GM12878 (cell line): ENCODE results near the gene INHBE. TPM values are rescaled to one million over a fixed set of nuclear protein-coding genes. Genes with fewer than 3 reads are reported as not detected.

Source experiments
- CEBPB ChIP-seq, 2 experiments: fragments of 150-350 bp in 1 of 2; IDR thresholded peaks; 2 replicates each; pipeline ENCODE4 v1.6.1; 2012 to 2014; ENCODE audit warnings: low read depth in 2 of 2, low read length in 2 of 2, borderline replicate concordance in 1 of 2, inconsistent platforms in 1 of 2
- ETV6 ChIP-seq, 2 experiments: fragments of 450-650 bp in 1 of 2; IDR thresholded peaks in 1 of 2; conservative IDR thresholded peaks in 1 of 2; 2 replicates each; pipeline ENCODE4 v1.6.1; 2014; ENCODE audit warnings: antibody characterized with exemption in 1 of 2, borderline replicate concordance in 1 of 2, low read depth in 1 of 2, mild to moderate bottlenecking in 1 of 2, moderate library complexity in 1 of 2
- FOXM1 ChIP-seq: IDR thresholded peaks from 2 replicates; pipeline ENCODE4 v1.6.1; 2012; ENCODE audit warnings: low read depth, mild to moderate bottlenecking, inconsistent platforms, low read length, moderate library complexity
- IKZF2 ChIP-seq, 2 experiments: fragments of 450-650 bp; IDR thresholded peaks; 2 replicates each; pipeline ENCODE4 v1.6.1; 2017; ENCODE audit warnings: mild to moderate bottlenecking in 2 of 2, moderate library complexity in 2 of 2
- MYC ChIP-seq: IDR thresholded peaks from 2 replicates; pipeline ENCODE4 v1.6.1; 2011; ENCODE audit warnings: mild to moderate bottlenecking, low read length, moderate library complexity, inconsistent platforms; ENCODE audit not compliant: insufficient read depth, insufficient replicate concordance, insufficient read length, severe bottlenecking
- NBN ChIP-seq: fragments of 450-650 bp; IDR thresholded peaks from 2 replicates; pipeline ENCODE4 v1.6.1; 2016
- PBX3 ChIP-seq: IDR thresholded peaks from 2 replicates; pipeline ENCODE4 v1.6.1; 2011; ENCODE audit warnings: mild to moderate bottlenecking, low read depth, low read length, moderate library complexity; ENCODE audit not compliant: insufficient replicate concordance
- RB1 ChIP-seq: fragments of 450-650 bp; formaldehyde crosslinking; IDR thresholded peaks from 2 replicates; pipeline ENCODE4 v1.6.1; 2017; ENCODE audit warnings: mild to moderate bottlenecking, borderline replicate concordance
- RELB ChIP-seq: fragments of 450-650 bp; IDR thresholded peaks from 2 replicates; pipeline ENCODE4 v1.6.1; 2017; ENCODE audit warnings: low read depth, mild to moderate bottlenecking, moderate library complexity
- SKIL ChIP-seq: fragments of 450-650 bp; IDR thresholded peaks from 2 replicates; pipeline ENCODE4 v1.6.1; 2017; ENCODE audit warnings: mild to moderate bottlenecking, low read depth, inconsistent platforms; ENCODE audit not compliant: poor library complexity, severe bottlenecking
- TARDBP ChIP-seq: IDR thresholded peaks from 2 replicates; pipeline ENCODE4 v1.6.1; 2016; ENCODE audit warnings: borderline replicate concordance
- TBL1XR1 ChIP-seq: IDR thresholded peaks from 2 replicates; pipeline ENCODE4 v1.6.1; 2012; ENCODE audit warnings: low read depth, low read length, improper control_type of control experiment
- ZNF592 ChIP-seq: fragments of 450-650 bp; IDR thresholded peaks from 2 replicates; pipeline ENCODE4 v1.6.1; 2017; ENCODE audit warnings: mild to moderate bottlenecking, moderate library complexity
- polyA plus RNA-seq, 11 experiments: library from polyadenylated mRNA; depleted of rRNA in 4 of 11; unstranded in 6 of 11; stranded (reverse) in 5 of 11; fragments of >200 nt; fragmentation: Nextera tagmentation in 4 of 11; fragmentation: Illumina TruSeq in 1 of 11; extraction: Ambion mirVana in 4 of 11; extraction: Trizol in 1 of 11; gene quantifications; 1 replicate in 1 of 11; 2 replicates in 10 of 11; pipeline versions ENCODE4 v1.2.1 to v1.2.3, GENCODE V29; 2011 to 2016; ENCODE audit warnings: inconsistent platforms in 2 of 11, missing spikeins in 2 of 11, low read depth in 1 of 11
- total RNA-seq, 4 experiments: library from RNA; depleted of rRNA in 3 of 4; stranded (reverse); fragments of >200 nt in 3 of 4; fragmentation: Illumina TruSeq in 1 of 4; extraction: Trizol in 1 of 4; gene quantifications; 2 replicates each; pipeline versions ENCODE4 v1.2.1 to v1.2.3, GENCODE V29; 2013 to 2021
- TF ChIP-seq, protein P1 (sequence below): IDR thresholded peaks from 2 replicates; pipeline ENCODE4 v1.6.1; 2011; ENCODE audit warnings: borderline replicate concordance, low read depth, mild to moderate bottlenecking, moderate library complexity, low read length; ENCODE audit not compliant: insufficient read depth, poor library complexity, severe bottlenecking
- TF ChIP-seq, protein P2 (sequence below): IDR thresholded peaks from 2 replicates; pipeline ENCODE4 v1.6.1; 2012; ENCODE audit warnings: low read depth, low read length, improper control_type of control experiment

The INHBE gene
- total and polyA plus RNA-seq, 10 of the 15 experiments (the other 5 are each of a cell fraction or from before 2014, with no cell fraction given) = 0.09 to 2.5 (median 0.37) TPM

DNA sequence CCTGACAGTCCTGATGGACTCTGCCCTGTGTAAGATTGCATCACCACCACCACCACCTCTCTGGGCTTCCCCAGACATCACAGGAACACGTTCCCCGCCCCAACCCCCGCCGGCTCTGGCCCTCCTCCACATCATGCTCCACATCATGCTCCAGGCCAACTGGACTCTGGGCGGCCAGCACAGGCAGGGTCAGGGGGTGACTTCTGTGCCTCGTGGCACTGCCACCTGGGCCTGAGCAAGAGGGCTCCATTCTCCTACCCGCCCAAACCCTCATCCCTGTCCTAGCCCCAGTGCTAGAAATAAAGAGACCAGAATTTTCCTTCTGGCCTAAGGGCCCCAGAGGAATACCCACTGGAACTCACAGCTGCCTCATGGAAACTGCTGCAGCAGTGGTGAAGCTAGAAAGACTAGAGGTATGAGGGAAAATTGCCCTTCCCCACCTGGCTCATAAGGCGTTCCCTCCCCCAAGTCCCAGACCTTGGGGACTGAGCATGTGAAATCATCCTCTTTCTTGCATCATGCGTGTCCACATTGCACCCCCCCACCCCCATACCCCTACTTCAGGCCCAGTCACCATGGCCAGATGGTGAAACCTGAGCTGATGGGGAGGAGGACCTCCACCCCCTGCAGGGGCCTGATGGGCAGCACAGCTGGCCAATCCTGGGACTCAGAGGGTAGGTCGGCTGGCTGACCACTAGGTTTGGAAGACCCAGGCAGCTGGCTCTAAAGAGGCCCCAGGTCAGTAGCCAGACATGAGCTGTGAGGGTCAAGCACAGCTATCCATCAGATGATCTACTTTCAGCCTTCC is at the start of gene INHBE (continued):
- TF ChIP-seq, protein P1, sequence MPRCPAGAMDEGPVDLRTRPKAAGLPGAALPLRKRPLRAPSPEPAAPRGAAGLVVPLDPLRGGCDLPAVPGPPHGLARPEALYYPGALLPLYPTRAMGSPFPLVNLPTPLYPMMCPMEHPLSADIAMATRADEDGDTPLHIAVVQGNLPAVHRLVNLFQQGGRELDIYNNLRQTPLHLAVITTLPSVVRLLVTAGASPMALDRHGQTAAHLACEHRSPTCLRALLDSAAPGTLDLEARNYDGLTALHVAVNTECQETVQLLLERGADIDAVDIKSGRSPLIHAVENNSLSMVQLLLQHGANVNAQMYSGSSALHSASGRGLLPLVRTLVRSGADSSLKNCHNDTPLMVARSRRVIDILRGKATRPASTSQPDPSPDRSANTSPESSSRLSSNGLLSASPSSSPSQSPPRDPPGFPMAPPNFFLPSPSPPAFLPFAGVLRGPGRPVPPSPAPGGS = no peak
- TF ChIP-seq ZNF592 = no peak
- peak; percentile 85 for TF ChIP-seq PBX3
- TF ChIP-seq TBL1XR1 = no peak
- TF ChIP-seq SKIL = no peak
- TF ChIP-seq NBN = no peak; the same call in 1 of the 2 replicates
- TF ChIP-seq RB1 = no peak
- TF ChIP-seq ETV6 (conservative IDR thresholded peaks at IDR 0.05 in 1 of 2, IDR thresholded peaks at IDR 0.05 in 1 of 2; ENCODE audit: borderline replicate concordance in 1 of 2, low read depth in 1 of 2) = no peak
- TF ChIP-seq CEBPB (IDR thresholded peaks at IDR 0.05; ENCODE audit: borderline replicate concordance in 1 of 2, low read depth in 2 of 2, low read length in 2 of 2) = peak in 1 of 2 experiments; percentile 51; a peak in 1 of 4 replicates
- TF ChIP-seq, protein P2, sequence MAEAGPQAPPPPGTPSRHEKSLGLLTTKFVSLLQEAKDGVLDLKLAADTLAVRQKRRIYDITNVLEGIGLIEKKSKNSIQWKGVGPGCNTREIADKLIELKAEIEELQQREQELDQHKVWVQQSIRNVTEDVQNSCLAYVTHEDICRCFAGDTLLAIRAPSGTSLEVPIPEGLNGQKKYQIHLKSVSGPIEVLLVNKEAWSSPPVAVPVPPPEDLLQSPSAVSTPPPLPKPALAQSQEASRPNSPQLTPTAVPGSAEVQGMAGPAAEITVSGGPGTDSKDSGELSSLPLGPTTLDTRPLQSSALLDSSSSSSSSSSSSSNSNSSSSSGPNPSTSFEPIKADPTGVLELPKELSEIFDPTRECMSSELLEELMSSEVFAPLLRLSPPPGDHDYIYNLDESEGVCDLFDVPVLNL = no peak
- TF ChIP-seq IKZF2 (IDR thresholded peaks at IDR 0.05) = 0 out of 4 replicates have a peak, but pooled peaks of 1 of the 2 experiments have one; percentile 17
- TF ChIP-seq FOXM1 = no peak
- no peak for TF ChIP-seq TARDBP
- no peak for TF ChIP-seq MYC
- TF ChIP-seq RELB = 0 out of 2 replicates have a peak, but pooled peaks have one; percentile 17
